Neutrophil (primary cell): ENCODE measurements around the gene WDR44.

Source experiments
- H3K27ac ChIP-seq: fragments of 200-600 bp; sonication (generic); 2 replicates; pipeline ENCODE4 v1.5.1; 2016; ENCODE audit warnings: mild to moderate bottlenecking, moderate library complexity
- H3K27me3 ChIP-seq: fragments of 200-600 bp; sonication (generic); 2 replicates; pipeline ENCODE4 v1.6.0; 2016; ENCODE audit warnings: mild to moderate bottlenecking
- H3K36me3 ChIP-seq: fragments of 200-600 bp; sonication (generic); 2 replicates; pipeline ENCODE4 v1.5.1; 2017
- H3K4me1 ChIP-seq, 2 experiments: fragments of 200-600 bp in 1 of 2; sonication (generic) in 1 of 2; 1 replicate in 1 of 2; 2 replicates in 1 of 2; pipeline versions ENCODE4 v1.5.1 to v1.6.1; 2013 to 2016; ENCODE audit warnings: low read depth in 1 of 2, low read length in 1 of 2, mild to moderate bottlenecking in 1 of 2, moderate library complexity in 1 of 2; ENCODE audit not compliant: control insufficient read depth in 1 of 2, insufficient read depth in 1 of 2
- H3K4me3 ChIP-seq, 2 experiments: fragments of 200-600 bp in 1 of 2; sonication (generic) in 1 of 2; 1 replicate in 1 of 2; 2 replicates in 1 of 2; pipeline ENCODE4 v1.5.1; 2013 to 2016; ENCODE audit warnings: low read depth in 1 of 2, low read length in 1 of 2, mild to moderate bottlenecking in 1 of 2, moderate library complexity in 1 of 2
- H3K9me3 ChIP-seq: fragments of 200-600 bp; sonication (generic); 2 replicates; pipeline ENCODE4 v1.5.1; 2016
- TF ChIP-seq, protein P1 (sequence below): fragments of 200-600 bp; sonication (generic); IDR thresholded peaks from 2 replicates; pipeline ENCODE4 v1.5.1; 2016; ENCODE audit warnings: antibody characterized with exemption

WDR44 gene

GRCh38 chrX:118499295-118499694 is 153.4 kb downstream of the WDR44 start:
- Histone ChIP-seq H3K27ac (peak overlapping the region; percentile 97), H3K9me3 (no peaks in the 10 kb centered on the region), H3K4me1 (peaks cover 61 to 73% of the 10 kb centered on the region in 2 experiments), H3K27me3 (no peaks in the 10 kb centered on the region), H3K36me3 (no peaks in the 10 kb centered on the region), H3K4me3 (no peak overlapping the region)
- TF ChIP-seq, protein P1, sequence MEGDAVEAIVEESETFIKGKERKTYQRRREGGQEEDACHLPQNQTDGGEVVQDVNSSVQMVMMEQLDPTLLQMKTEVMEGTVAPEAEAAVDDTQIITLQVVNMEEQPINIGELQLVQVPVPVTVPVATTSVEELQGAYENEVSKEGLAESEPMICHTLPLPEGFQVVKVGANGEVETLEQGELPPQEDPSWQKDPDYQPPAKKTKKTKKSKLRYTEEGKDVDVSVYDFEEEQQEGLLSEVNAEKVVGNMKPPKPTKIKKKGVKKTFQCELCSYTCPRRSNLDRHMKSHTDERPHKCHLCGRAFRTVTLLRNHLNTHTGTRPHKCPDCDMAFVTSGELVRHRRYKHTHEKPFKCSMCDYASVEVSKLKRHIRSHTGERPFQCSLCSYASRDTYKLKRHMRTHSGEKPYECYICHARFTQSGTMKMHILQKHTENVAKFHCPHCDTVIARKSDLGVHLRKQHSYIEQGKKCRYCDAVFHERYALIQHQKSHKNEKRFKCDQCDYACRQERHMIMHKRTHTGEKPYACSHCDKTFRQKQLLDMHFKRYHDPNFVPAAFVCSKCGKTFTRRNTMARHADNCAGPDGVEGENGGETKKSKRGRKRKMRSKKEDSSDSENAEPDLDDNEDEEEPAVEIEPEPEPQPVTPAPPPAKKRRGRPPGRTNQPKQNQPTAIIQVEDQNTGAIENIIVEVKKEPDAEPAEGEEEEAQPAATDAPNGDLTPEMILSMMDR = no peak
